ENCODE data around the gene PGP.

Gene PGP

DNA sequence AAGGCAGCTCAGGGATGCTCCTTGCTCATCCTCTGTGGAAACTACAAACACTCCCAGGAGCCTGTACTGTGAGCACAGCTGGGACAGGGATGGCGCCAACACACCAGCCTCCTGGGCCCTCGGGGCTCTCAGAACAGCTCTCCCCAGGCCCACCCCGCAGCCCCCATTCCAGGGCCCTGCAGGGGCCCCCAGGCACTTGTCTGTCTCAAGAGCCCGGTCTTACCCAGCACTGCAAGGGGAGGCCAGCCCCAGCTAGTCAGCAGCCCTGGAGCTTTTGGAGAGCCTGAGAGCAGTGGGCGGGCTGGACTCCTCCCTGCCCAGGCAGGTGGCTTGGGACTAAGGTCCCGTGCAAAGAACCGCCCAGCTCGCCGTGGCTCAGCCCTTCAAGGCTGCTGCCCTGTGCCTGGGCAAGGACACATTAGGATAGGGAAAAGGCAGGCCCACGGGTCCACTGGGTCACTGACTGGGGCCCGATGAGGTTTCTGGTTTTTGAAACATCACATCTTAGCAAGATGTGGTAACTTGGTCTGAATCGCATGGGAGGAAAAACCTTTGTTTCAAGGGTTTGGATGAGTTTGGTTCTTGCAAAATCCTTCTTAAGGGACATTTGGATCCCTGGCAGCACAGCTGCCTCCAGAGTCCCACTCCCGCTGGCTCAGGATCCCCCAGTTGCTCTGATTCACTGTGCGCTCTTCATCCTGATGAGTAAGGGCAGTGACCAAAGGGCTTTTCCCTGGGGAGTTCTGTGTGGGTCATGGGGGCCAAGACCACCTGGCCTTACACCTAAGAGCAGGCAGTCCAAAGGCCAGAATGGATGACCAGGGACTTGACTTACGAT, 24.4 kb upstream of the PGP start:
- TF ChIP-seq EZH2phosphoT487 (conservative IDR thresholded peaks at IDR 0.05; ENCODE audit: low read length) (no peak), CTCF (IDR thresholded peaks at IDR 0.05; ENCODE audit: insufficient read depth, low read length, poor library complexity, severe bottlenecking) (no peak)
- Histone ChIP-seq H4K20me1 (ENCODE audit: low read depth, low read length) (no peaks in the 10 kb centered on the region), H3K36me3 (ENCODE audit: low read length) (no peaks in the 10 kb centered on the region), H2AFZ (ENCODE audit: low read depth, low read length, severe bottlenecking) (no peak overlapping the region), H3K27ac (ENCODE audit: low read depth, low read length) (no peak overlapping the region), H3K27me3 (ENCODE audit: low read length) (no peaks in the 10 kb centered on the region), H3F3A (ENCODE audit: insufficient read depth) (peaks cover 4% of the 10 kb centered on the region; the same call in 1 of the 2 replicates), H3K4me3 (ENCODE audit: insufficient read depth, low read length, poor library complexity, severe bottlenecking) (no peak overlapping the region), H3K9ac (ENCODE audit: low read length) (no peak overlapping the region), H3K9me2 (replicated peaks; ENCODE audit: insufficient read depth, low read length) (no peaks in the 10 kb centered on the region), H3K4me2 (ENCODE audit: low read depth, low read length, poor library complexity, severe bottlenecking) (no peak overlapping the region), H3K9me3 (ENCODE audit: insufficient read depth, low read length) (no peaks in the 10 kb centered on the region), H3K79me2 (ENCODE audit: insufficient read depth, low read length) (no peaks in the 10 kb centered on the region)

DNA sequence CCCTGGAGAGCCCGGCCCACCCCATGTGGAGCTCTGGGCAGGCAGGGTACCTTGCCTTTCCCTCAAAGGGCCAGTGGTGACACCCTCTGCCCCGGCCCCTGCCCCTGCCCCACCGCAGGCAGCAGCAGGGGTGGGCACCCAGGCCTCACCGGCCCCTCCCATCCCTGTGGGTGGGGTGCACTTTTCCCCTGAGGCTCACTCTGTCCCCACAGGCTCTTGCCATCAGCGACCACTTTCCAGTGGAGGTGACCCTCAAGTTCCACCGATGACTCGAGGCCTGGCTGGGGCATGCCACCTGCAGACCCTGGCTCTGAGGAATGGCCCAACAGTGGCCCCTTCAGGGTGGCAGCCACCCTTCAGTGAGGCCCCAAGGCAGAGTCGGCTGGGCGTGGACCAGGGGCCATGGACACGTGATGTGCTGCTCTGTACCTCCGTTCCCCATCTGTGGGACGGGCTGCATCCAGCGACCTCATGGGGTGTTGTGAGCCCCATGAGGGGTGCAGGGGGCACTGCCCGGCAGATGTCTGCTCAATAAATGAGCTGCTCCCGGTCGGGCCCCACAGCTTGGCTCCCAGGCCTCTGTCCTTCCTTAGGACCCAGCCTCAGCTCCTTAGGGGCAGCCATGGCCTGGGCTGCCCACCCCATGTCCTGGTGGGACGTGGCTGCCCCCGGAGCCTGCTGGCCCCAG, 23.7 kb upstream of the PGP start:
- H4K20me1 ChIP-seq (ENCODE audit: low read depth, low read length): no peaks in the 10 kb centered on the region
- H3K4me3 ChIP-seq (ENCODE audit: insufficient read depth, low read length, poor library complexity, severe bottlenecking): no peak overlapping the region
- peaks cover 4% of the 10 kb centered on the region; the same call in 1 of the 2 replicates for H3F3A ChIP-seq (ENCODE audit: insufficient read depth)
- H3K9me3 ChIP-seq (ENCODE audit: insufficient read depth, low read length): no peaks in the 10 kb centered on the region
- no peak for TF ChIP-seq CTCF (IDR thresholded peaks at IDR 0.05; ENCODE audit: insufficient read depth, low read length, poor library complexity, severe bottlenecking)
- TF ChIP-seq EZH2phosphoT487 (conservative IDR thresholded peaks at IDR 0.05; ENCODE audit: low read length): no peak
- H3K9ac ChIP-seq (ENCODE audit: low read length): no peak overlapping the region
- no peak overlapping the region for H3K27ac ChIP-seq (ENCODE audit: low read depth, low read length)
- H3K4me2 ChIP-seq (ENCODE audit: low read depth, low read length, poor library complexity, severe bottlenecking): no peak overlapping the region
- no peaks in the 10 kb centered on the region for H3K27me3 ChIP-seq (ENCODE audit: low read length)
- no peaks in the 10 kb centered on the region for H3K79me2 ChIP-seq (ENCODE audit: insufficient read depth, low read length)
- H3K36me3 ChIP-seq (ENCODE audit: low read length): no peaks in the 10 kb centered on the region
- H2AFZ ChIP-seq (ENCODE audit: low read depth, low read length, severe bottlenecking): no peak overlapping the region
- no peaks in the 10 kb centered on the region for H3K9me2 ChIP-seq (replicated peaks; ENCODE audit: insufficient read depth, low read length)

DNA sequence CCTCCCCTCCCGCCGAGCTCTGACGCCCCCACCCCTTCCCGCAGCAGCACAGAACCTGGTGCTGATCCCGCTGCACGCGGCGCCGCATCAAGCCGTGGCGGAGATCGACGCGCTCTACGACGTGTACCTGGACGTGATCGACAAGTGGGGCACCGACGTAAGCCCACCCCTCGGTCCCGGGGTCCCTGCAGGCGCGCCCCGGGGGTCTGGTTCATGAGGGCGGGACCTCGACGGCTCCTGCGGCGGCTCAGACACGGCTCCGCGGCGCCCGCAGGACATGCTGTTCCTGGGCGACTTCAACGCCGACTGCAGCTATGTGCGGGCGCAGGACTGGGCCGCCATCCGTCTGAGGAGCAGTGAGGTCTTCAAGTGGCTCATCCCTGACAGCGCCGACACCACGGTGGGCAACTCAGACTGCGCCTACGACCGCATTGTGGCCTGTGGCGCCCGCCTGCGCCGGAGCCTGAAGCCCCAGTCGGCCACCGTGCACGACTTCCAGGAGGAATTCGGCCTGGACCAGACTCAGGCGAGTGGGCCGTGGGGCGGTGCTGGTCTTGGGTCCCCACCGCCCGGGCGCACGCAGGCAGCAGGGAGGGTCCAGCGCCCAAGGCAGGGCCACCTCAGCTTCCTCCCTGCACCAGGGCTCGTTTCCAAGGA, 23.0 kb upstream of the PGP start:
- no peak overlapping the region for H3K9ac ChIP-seq (ENCODE audit: low read length)
- no peaks in the 10 kb centered on the region for H3K79me2 ChIP-seq (ENCODE audit: insufficient read depth, low read length)
- no peak overlapping the region for H3K4me3 ChIP-seq (ENCODE audit: insufficient read depth, low read length, poor library complexity, severe bottlenecking)
- TF ChIP-seq CTCF (IDR thresholded peaks at IDR 0.05; ENCODE audit: insufficient read depth, low read length, poor library complexity, severe bottlenecking) (no peak), EZH2phosphoT487 (conservative IDR thresholded peaks at IDR 0.05; ENCODE audit: low read length) (no peak)
- H4K20me1 ChIP-seq (ENCODE audit: low read depth, low read length): no peaks in the 10 kb centered on the region
- no peak overlapping the region for H3K27ac ChIP-seq (ENCODE audit: low read depth, low read length)
- no peaks in the 10 kb centered on the region for H3K27me3 ChIP-seq (ENCODE audit: low read length)
- H3F3A ChIP-seq (ENCODE audit: insufficient read depth): peaks cover 4% of the 10 kb centered on the region; the same call in 1 of the 2 replicates
- no peaks in the 10 kb centered on the region for H3K9me2 ChIP-seq (replicated peaks; ENCODE audit: insufficient read depth, low read length)
- no peak overlapping the region for H2AFZ ChIP-seq (ENCODE audit: low read depth, low read length, severe bottlenecking)
- H3K4me2 ChIP-seq (ENCODE audit: low read depth, low read length, poor library complexity, severe bottlenecking): no peak overlapping the region
- H3K9me3 ChIP-seq (ENCODE audit: insufficient read depth, low read length): no peaks in the 10 kb centered on the region
- H3K36me3 ChIP-seq (ENCODE audit: low read length): no peaks in the 10 kb centered on the region
